GM12878 (cell line): ENCODE results near the gene ZDHHC11. TPM values are rescaled to one million over a fixed set of nuclear protein-coding genes. Genes with fewer than 3 reads are reported as not detected.

Experiments used
- ATAC-seq: fragments of 200-7000 bp; cut with Tn5 transposase; 3 replicates; pipeline ENCODE4 v1.9.1; 2020; ENCODE audit warnings: mild to moderate bottlenecking, moderate library complexity
- BruUV-seq: library from RNA; stranded (reverse); fragments of 400-500 nt; replicated peaks from 2 replicates; lab custom pipeline; 2021; lab: Mats Ljungman, UMichigan
- CTCF ChIA-PET: fragments of 300-600 bp; sonication (Branson Sonifier 250); formaldehyde crosslinking; extraction: SDS; loops from one replicate; lab custom pipeline; 2021; ENCODE audit warnings: inconsistent platforms; lab: Yijun Ruan, JAX
- POLR2A ChIA-PET: fragments of 350-600 bp; formaldehyde crosslinking; extraction: SDS; loops from one replicate; lab custom pipeline; 2021; ENCODE audit warnings: inconsistent platforms; lab: Charles Lee
- RAD21 ChIA-PET: fragments of 300-600 bp; sonication (Branson Sonifier 250); formaldehyde crosslinking; loops from one replicate; lab custom pipeline; 2023; ENCODE audit warnings: antibody characterized with exemption; ENCODE audit not compliant: unreplicated experiment; lab: Charles Lee
- SMC1A ChIA-PET: fragments of 300-600 bp; sonication (Branson Sonifier 250); formaldehyde crosslinking; loops from one replicate; lab custom pipeline; 2023; ENCODE audit not compliant: unreplicated experiment, uncharacterized antibody; lab: Charles Lee
- DNase-seq: peaks from one replicate; pipeline ENCODE4 v3.0.0-alpha.2; 2011; ENCODE audit warnings: low read depth, low spot score
- FAIRE-seq: peaks from 3 replicates; lab custom pipeline; 2011; peaks lifted over from hg19 to GRCh38; lab: Jason Lieb, UNC
- H2AFZ ChIP-seq: 2 replicates; pipeline ENCODE4 v1.6.0; 2011; ENCODE audit warnings: low read depth, low read length, control low read depth; ENCODE audit not compliant: control insufficient read depth
- H3K27ac ChIP-seq: 2 replicates; pipeline ENCODE4 v1.5.1; 2011; ENCODE audit warnings: control low read depth; ENCODE audit not compliant: control insufficient read depth, insufficient read depth
- H3K27me3 ChIP-seq, 2 experiments: replicated peaks in 1 of 2; 2 replicates each; pipeline versions ENCODE4 v1.6.0 to v1.6.1; 2011; ENCODE audit warnings: low read length in 1 of 2; ENCODE audit not compliant: control insufficient read depth in 2 of 2, insufficient read depth in 2 of 2
- H3K36me3 ChIP-seq, 2 experiments: 2 replicates each; pipeline ENCODE4 v1.5.1; 2011; ENCODE audit warnings: low read length in 1 of 2; ENCODE audit not compliant: control insufficient read depth in 2 of 2, insufficient read depth in 2 of 2
- H3K4me1 ChIP-seq: 2 replicates; pipeline ENCODE4 v1.6.1; 2011; ENCODE audit warnings: mild to moderate bottlenecking, low read length, moderate library complexity, mixed read lengths; ENCODE audit not compliant: control insufficient read depth, insufficient read depth
- H3K4me2 ChIP-seq: 2 replicates; pipeline ENCODE4 v1.6.0; 2011; ENCODE audit warnings: control low read depth; ENCODE audit not compliant: control insufficient read depth, insufficient read depth
- H3K4me3 ChIP-seq: fragments of 200-600 bp; sonication (generic); 2 replicates; pipeline ENCODE4 v1.5.1; 2016
- H3K79me2 ChIP-seq: 2 replicates; pipeline ENCODE4 v1.6.0; 2011; ENCODE audit warnings: low read length; ENCODE audit not compliant: control insufficient read depth, insufficient read depth
- H3K9ac ChIP-seq: 2 replicates; pipeline ENCODE4 v1.8.0; 2011; ENCODE audit warnings: low read length, control low read depth, mixed read lengths; ENCODE audit not compliant: control insufficient read depth, insufficient read depth
- H3K9me3 ChIP-seq: replicated peaks from 3 replicates; pipeline ENCODE4 v1.5.1; 2011; ENCODE audit warnings: mild to moderate bottlenecking, low read length; ENCODE audit not compliant: control insufficient read depth, insufficient read depth
- H4K20me1 ChIP-seq: 2 replicates; pipeline ENCODE4 v1.6.0; 2011; ENCODE audit not compliant: control insufficient read depth, insufficient read depth
- BHLHE40 ChIP-seq, 2 experiments: fragments of 450-650 bp in 1 of 2; IDR thresholded peaks; 2 replicates each; pipeline ENCODE4 v1.6.1; 2011 to 2017; ENCODE audit warnings: low read depth in 2 of 2, borderline replicate concordance in 1 of 2, improper control_type of control experiment in 1 of 2, low read length in 1 of 2, mild to moderate bottlenecking in 1 of 2
- ESRRA ChIP-seq: IDR thresholded peaks from 2 replicates; pipeline ENCODE4 v1.6.1; 2012; ENCODE audit warnings: mild to moderate bottlenecking, low read length, improper control_type of control experiment
- EZH2 ChIP-seq: IDR thresholded peaks from 2 replicates; pipeline ENCODE4 v1.6.1; 2012; ENCODE audit warnings: low read depth, mild to moderate bottlenecking, control low read depth, inconsistent platforms, low read length, borderline replicate concordance; ENCODE audit not compliant: control insufficient read depth
- NBN ChIP-seq: fragments of 450-650 bp; IDR thresholded peaks from 2 replicates; pipeline ENCODE4 v1.6.1; 2016
- PAX5 ChIP-seq: IDR thresholded peaks from 2 replicates; pipeline ENCODE4 v1.6.1; 2011; ENCODE audit warnings: low read depth, low read length, borderline replicate concordance
- POLR2AphosphoS5 ChIP-seq: IDR thresholded peaks from 2 replicates; pipeline ENCODE4 v1.6.1; 2011; ENCODE audit warnings: mild to moderate bottlenecking, low read length, inconsistent platforms
- RUNX3 ChIP-seq: IDR thresholded peaks from 2 replicates; pipeline ENCODE4 v1.6.1; 2012; ENCODE audit warnings: low read length, inconsistent platforms
- TBL1XR1 ChIP-seq: IDR thresholded peaks from 2 replicates; pipeline ENCODE4 v1.6.1; 2012; ENCODE audit warnings: low read depth, low read length, improper control_type of control experiment
- WGBS: methylation state at CpG from one replicate; pipeline ENCODE4 v1.1.6; 2016; ENCODE audit warnings: low lambda C conversion rate; ENCODE audit not compliant: insufficient replicate concordance, insufficient coverage; ENCODE audit errors: missing lambda C conversion rate; 5-methylcytosine and 5-hydroxymethylcytosine counted together
- in situ Hi-C: fragments of 300-500 bp; cut with MboI; formaldehyde crosslinking; loops from 9 replicates; pipeline ENCODE4 v1.14.3; 2018; ENCODE audit warnings: mixed read lengths
- intact Hi-C: fragments of 100-400 bp; cut with micrococcal nuclease; formaldehyde crosslinking; loops from one replicate; pipeline ENCODE4 v1.14.2; 2022; ENCODE audit not compliant: unreplicated experiment
- polyA plus RNA-seq, 11 experiments: library from polyadenylated mRNA; depleted of rRNA in 4 of 11; unstranded in 6 of 11; stranded (reverse) in 5 of 11; fragments of >200 nt; fragmentation: Nextera tagmentation in 4 of 11; fragmentation: Illumina TruSeq in 1 of 11; extraction: Ambion mirVana in 4 of 11; extraction: Trizol in 1 of 11; gene quantifications; 1 replicate in 1 of 11; 2 replicates in 10 of 11; pipeline versions ENCODE4 v1.2.1 to v1.2.3, GENCODE V29; 2011 to 2016; ENCODE audit warnings: inconsistent platforms in 2 of 11, missing spikeins in 2 of 11, low read depth in 1 of 11
- total RNA-seq, 4 experiments: library from RNA; depleted of rRNA in 3 of 4; stranded (reverse); fragments of >200 nt in 3 of 4; fragmentation: Illumina TruSeq in 1 of 4; extraction: Trizol in 1 of 4; gene quantifications; 2 replicates each; pipeline versions ENCODE4 v1.2.1 to v1.2.3, GENCODE V29; 2013 to 2021
- TF ChIP-seq, protein P1 (sequence below): fragments of 450-650 bp; IDR thresholded peaks from 2 replicates; pipeline ENCODE4 v1.6.1; 2016; ENCODE audit warnings: mild to moderate bottlenecking
- TF ChIP-seq, protein P2 (sequence below): fragments of 450-650 bp; IDR thresholded peaks from 2 replicates; pipeline ENCODE4 v1.6.1; 2017; ENCODE audit warnings: borderline replicate concordance

Gene ZDHHC11
- total and polyA plus RNA-seq, 10 of the 15 experiments (the other 5 are each of a cell fraction or from before 2014, with no cell fraction given) = 0.04 to 1.4 (median 0.30) TPM

GRCh38 chr5:855771-856530 is 5.2 kb upstream of the ZDHHC11 start:
- no peaks in the 10 kb centered on the region for H4K20me1 ChIP-seq
- H3K4me3 ChIP-seq = no peak overlapping the region
- H3K27ac ChIP-seq = no peak overlapping the region
- DNase-seq (no peak), ATAC-seq (no peak; the same call in 2 of the 3 replicates), FAIRE-seq (peak; percentile 61)
- H2AFZ ChIP-seq = no peak overlapping the region
- no peaks in the 10 kb centered on the region for H3K36me3 ChIP-seq
- no peaks in the 10 kb centered on the region for H3K79me2 ChIP-seq
- no peak overlapping the region for H3K9ac ChIP-seq
- 83% methylated on average over 21 of the region's 21 CpGs for WGBS
- no peaks in the 10 kb centered on the region for H3K4me1 ChIP-seq
- in situ Hi-C loops (no loop called here), intact Hi-C loops (no loop called here)
- CTCF ChIA-PET = no interaction called here
- RAD21 ChIA-PET = no interaction called here
- no TSS peak for BruUV-seq
- no peak for TF ChIP-seq EZH2
- TF ChIP-seq POLR2AphosphoS5 = no peak
- TF ChIP-seq PAX5 = 0 out of 2 replicates have a peak, but pooled peaks have one; percentile 24
- TF ChIP-seq BHLHE40 (IDR thresholded peaks at IDR 0.05; ENCODE audit: borderline replicate concordance in 1 of 2, low read depth in 2 of 2, low read length in 1 of 2) = peak in 1 of 2 experiments; percentile 23; a peak in 2 of 4 replicates
- no peak for TF ChIP-seq ESRRA
- TF ChIP-seq RUNX3 = peak; percentile 71
- TF ChIP-seq TBL1XR1 = no peak
- TF ChIP-seq NBN = 0 out of 2 replicates have a peak, but pooled peaks have one; percentile 5
- TF ChIP-seq, protein P1, sequence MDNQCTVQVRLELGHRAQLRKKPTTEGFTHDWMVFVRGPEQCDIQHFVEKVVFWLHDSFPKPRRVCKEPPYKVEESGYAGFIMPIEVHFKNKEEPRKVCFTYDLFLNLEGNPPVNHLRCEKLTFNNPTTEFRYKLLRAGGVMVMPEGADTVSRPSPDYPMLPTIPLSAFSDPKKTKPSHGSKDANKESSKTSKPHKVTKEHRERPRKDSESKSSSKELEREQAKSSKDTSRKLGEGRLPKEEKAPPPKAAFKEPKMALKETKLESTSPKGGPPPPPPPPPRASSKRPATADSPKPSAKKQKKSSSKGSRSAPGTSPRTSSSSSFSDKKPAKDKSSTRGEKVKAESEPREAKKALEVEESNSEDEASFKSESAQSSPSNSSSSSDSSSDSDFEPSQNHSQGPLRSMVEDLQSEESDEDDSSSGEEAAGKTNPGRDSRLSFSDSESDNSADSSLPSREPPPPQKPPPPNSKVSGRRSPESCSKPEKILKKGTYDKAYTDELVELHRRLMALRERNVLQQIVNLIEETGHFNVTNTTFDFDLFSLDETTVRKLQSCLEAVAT = peak; percentile 77; the same call in 1 of the 2 replicates
- TF ChIP-seq, protein P2, sequence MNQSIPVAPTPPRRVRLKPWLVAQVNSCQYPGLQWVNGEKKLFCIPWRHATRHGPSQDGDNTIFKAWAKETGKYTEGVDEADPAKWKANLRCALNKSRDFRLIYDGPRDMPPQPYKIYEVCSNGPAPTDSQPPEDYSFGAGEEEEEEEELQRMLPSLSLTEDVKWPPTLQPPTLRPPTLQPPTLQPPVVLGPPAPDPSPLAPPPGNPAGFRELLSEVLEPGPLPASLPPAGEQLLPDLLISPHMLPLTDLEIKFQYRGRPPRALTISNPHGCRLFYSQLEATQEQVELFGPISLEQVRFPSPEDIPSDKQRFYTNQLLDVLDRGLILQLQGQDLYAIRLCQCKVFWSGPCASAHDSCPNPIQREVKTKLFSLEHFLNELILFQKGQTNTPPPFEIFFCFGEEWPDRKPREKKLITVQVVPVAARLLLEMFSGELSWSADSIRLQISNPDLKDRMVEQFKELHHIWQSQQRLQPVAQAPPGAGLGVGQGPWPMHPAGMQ = peak; percentile 58
- no peaks in the 10 kb centered on the region for H3K27me3 ChIP-seq
- POLR2A ChIA-PET = no interaction called here
- SMC1A ChIA-PET = no interaction called here
- no peak overlapping the region for H3K4me2 ChIP-seq
- no peaks in the 10 kb centered on the region for H3K9me3 ChIP-seq
